GM19023 (cell line): Measurements from ENCODE around the gene IFNA17.
"Not testable (repeated sequence)": the region's sequence is repeated elsewhere in the genome, so short reads cannot be mapped to it uniquely, and the experiment has no call there.

ENCODE experiments used
- ATAC-seq: cut with Tn5 transposase; IDR thresholded peaks from one replicate; pipeline ENCODE4 v1.9.1; 2021; ENCODE audit warnings: mild to moderate bottlenecking, moderate library complexity; ENCODE audit not compliant: unreplicated experiment

Gene IFNA17

GRCh38 chr9:21228122-21228521 lies at the start of gene IFNA17:
Gene IFNA17, minus strand, starts transcription at chr9:21228222. Its CDS starts 49 bp downstream, at chr9:21228173.
- ATAC-seq: no peak

DNA sequence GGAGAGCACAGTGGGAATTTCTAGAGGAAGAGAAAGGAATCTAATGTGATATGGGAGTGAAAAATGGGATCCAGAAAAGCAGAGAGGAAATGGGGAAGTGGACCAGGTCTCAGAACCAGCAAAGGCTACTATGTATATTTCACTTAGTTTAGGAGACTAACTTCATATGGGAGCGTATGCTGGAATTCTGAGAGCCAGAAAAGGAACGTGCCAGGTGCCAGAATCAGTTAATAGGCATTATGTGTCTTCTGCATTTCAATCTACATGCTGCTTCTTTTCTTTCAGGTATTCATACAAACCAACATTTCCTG lies 40.3 kb upstream of the IFNA17 start:
- no peak for ATAC-seq

- no peak for ATAC-seq
Measured at GRCh38 chr9:21267485-21268346, 39.7 kb upstream of the IFNA17 start.

- no peak for ATAC-seq
Measured at GRCh38 chr9:21266733-21267484, 38.9 kb upstream of the IFNA17 start.

- ATAC-seq: peak; percentile 54
Measured at GRCh38 chr9:21265421-21266189, 37.6 kb upstream of the IFNA17 start.

GRCh38 chr9:21255538-21256212 lies 27.7 kb upstream of the IFNA17 start:
- peak; percentile 44 for ATAC-seq

GRCh38 chr9:21252721-21253547 lies 24.9 kb upstream of the IFNA17 start:
- ATAC-seq: peak; percentile 76

- no peak for ATAC-seq
Measured at GRCh38 chr9:21251638-21252037, 23.6 kb upstream of the IFNA17 start.

GRCh38 chr9:21251190-21251589 lies 23.2 kb upstream of the IFNA17 start:
- no peak for ATAC-seq

DNA sequence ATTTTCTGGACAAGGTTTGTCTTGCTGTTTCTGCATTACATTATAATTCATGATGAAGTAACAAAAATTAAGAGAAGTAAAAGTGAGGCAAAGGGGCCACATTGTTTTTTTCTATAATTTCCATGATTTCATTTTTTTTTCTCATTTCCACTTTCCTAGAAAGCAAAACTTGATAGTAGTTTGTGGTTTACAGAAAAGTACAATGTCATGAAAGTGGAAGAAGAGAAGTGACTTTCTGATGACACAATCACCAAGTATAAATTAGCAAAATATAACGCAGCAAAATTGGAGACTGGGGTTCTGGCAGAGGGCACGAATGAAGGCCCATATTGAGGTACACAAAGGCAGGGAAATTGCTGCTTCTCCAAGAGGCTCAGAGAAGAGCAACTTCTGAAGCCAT lies 16.8 kb upstream of the IFNA17 start:
- ATAC-seq: no peak

DNA sequence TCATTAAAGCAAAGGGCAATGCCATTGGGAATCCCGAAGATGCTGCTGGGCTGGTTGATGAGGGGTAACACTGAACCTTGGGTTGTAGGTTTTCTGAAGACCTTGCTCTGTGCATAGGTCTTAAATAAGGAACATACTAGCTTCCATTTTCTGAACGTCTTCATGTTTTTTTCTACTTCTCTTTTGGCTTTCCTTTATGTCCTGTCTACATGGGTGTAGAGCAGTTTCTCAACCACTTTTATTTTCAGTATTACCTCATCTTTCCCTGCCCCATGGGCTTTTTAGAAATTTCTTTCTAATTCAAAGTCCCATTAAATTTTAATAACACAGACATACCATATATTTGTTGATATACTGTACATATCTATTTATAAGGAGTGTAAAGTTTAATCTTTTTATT lies 11.9 kb upstream of the IFNA17 start, which contains the start of gene IFNA14:
TSS of gene IFNA14 (minus strand) at position 95 of the 400 bp plus-strand sequence. CDS start at position 25, 70 bp downstream.
- no peak for ATAC-seq

DNA sequence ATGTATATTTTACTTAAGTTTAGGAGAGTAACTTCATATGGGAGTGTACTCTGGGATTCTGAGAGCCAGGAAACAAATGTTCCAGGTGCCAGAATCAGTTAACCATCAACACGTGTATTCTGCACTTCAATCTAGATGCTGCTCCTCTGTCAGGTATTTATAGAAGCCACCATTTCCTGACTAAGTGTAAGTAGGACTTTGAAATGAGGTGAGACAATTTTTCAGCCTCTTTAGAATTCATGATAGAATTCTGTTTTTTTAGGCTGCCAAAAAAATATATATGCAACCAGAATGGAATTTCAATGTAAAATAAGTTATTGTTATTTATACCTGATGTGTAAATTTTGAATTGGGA lies 8.3 kb upstream of the IFNA17 start:
- ATAC-seq: not testable (repeated sequence)

- peak; percentile 89 for ATAC-seq
Measured at GRCh38 chr9:21235468-21236359, 7.7 kb upstream of the IFNA17 start.

GRCh38 chr9:21234153-21234687 lies 6.2 kb upstream of the IFNA17 start:
- no peak for ATAC-seq

GRCh38 chr9:21233258-21233657 lies 5.2 kb upstream of the IFNA17 start:
- ATAC-seq: no peak

- not testable (repeated sequence) for ATAC-seq
Measured at GRCh38 chr9:21217211-21217610, 10.8 kb downstream of the IFNA17 start, which contains the start of gene IFNA16. Gene IFNA16, minus strand, starts transcription at chr9:21217311. Its CDS starts 6 bp downstream, at chr9:21217305.

DNA sequence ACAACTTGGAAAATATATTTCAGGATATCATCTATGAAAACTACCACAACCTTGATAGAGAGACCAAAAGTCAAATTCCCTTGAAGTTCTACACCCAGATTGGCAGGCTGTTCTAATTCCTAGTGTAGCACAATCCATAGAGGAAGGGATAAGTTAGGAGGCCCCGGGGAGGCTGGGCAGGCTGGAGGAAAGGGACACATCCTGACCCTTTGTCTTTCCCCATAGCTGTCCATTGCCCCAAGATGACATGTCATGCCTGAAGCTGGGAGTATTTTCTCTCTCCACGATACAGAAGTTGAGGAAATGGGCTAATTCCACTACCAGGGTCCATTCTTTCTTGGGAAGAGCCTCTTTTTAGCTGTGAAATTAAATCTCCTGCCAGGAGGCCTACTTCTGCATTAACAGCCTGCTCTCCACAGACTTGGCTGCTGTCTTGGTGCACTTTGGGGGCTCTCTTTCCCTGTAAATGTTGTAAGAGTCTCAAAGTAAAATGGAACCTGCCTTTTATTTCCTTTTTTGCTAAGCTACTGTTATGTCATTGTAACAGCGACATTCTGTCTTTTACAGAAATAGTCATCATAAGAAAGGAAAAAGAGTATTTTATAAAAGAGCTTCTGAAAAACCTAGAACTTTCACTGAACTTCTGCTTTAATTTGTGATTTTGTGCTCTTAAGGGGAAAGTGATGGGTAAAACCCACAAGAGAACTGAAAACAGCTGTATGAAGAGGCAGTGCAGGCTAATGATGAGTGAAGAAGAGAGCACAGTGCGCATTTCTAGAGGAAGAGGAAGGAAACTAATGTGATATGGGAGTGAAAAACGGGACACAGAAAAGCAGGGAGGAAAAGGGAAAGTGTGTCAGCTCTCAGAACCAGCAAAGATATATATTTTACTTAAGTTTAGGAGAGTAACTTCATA lies 14.4 kb downstream of the IFNA17 start:
- peak; percentile 66 for ATAC-seq
